Heart left ventricle (tissue), 13 donors: ENCODE results near the gene RPS6KA6.

Experiments used
- CTCF ChIP-seq, 12 donors: fragments of 200-600 bp; sonication (generic) in 4 of 12; IDR thresholded peaks; one replicate each; pipeline versions ENCODE4 v1.5.0 to v1.8.0; 2018 to 2022; ENCODE audit warnings: antibody characterized with exemption in 12 of 12, mild to moderate bottlenecking in 5 of 12
- POLR2A ChIP-seq, 2 donors: fragments of 450-650 bp; IDR thresholded peaks; one replicate each; pipeline ENCODE4 v1.6.1; 2017; ENCODE audit warnings: antibody characterized with exemption in 2 of 2, mild to moderate bottlenecking in 2 of 2, moderate library complexity in 2 of 2
- donor health status: ischemic (EF 13 %, LVEDD 7.1; RV severe dilation, severe dysfunction).
- donor health status: DM: no; HTN: yes; CAD: no.
- donor health status: DM: no; HTN: no; CAD: no.
- donor health status: ischemic (EF 25% LVEDD 6.9; RV normal size, moderate dysfunction).
- donor health status: ischemic (EF 25% LVEDD 5.7; RV mildly dilated, moderate dysfunction).
- donor health status: ischemic (EF 35%, LVEDD 5.7; RV mildly dilated, moderate dysfunction).
- donor health status: nonischemic (EF 11% LVEDD 7.7; RV severe dilation, severe dysfunction).
- donor health status: DM: yes; HTN: yes; CAD: no.
- donor health status: PGD.
- donor health status: ischemic (EF 29% LVEDD 5.4; RV normal size, mild dysfunction).
- donor health status: nonischemic (EF 23%, LVEDD 6.1; RV moderate dilation, normal function).

GRCh38 chrX:84064814-84065213, 123.2 kb downstream of the RPS6KA6 start:
- TF ChIP-seq CTCF (IDR thresholded peaks at IDR 0.05) (no peak), POLR2A (IDR thresholded peaks at IDR 0.05) (no peak)
